Stomach (tissue), 9 donors: ENCODE results near the gene APOC3. TPM values are rescaled to one million over a fixed set of nuclear protein-coding genes. Genes with fewer than 3 reads are reported as not detected.

Experiments
- DNase-seq, 2 donors: peaks; one replicate each; pipeline versions ENCODE4 v3.0.0 to v3.0.0-alpha.2; 2013 to 2019
- H3K27ac ChIP-seq, 5 donors: fragments of 200-600 bp in 4 of 5; sonication (generic) in 4 of 5; one replicate each; pipeline ENCODE4 v1.5.1; 2013 to 2019; ENCODE audit warnings: mild to moderate bottlenecking in 1 of 5, moderate library complexity in 1 of 5
- H3K27me3 ChIP-seq, 3 donors: fragments of 200-600 bp; sonication (generic); one replicate each; pipeline ENCODE4 v1.5.1; 2017 to 2019; ENCODE audit warnings: mixed run types in 1 of 3
- H3K36me3 ChIP-seq, 4 donors: fragments of 200-600 bp; sonication (generic); 1 replicate in 3 of 4; 2 replicates in 1 of 4; pipeline ENCODE4 v1.5.1; 2016 to 2019
- H3K4me1 ChIP-seq, 4 donors: fragments of 200-600 bp; sonication (generic); one replicate each; pipeline ENCODE4 v1.5.1; 2016 to 2019
- H3K4me3 ChIP-seq, 4 donors: fragments of 200-600 bp; sonication (generic) in 3 of 4; one replicate each; pipeline ENCODE4 v1.5.1; 2016 to 2019; ENCODE audit warnings: mild to moderate bottlenecking in 1 of 4
- H3K9me3 ChIP-seq, 4 donors: fragments of 200-600 bp; sonication (generic); one replicate each; pipeline ENCODE4 v1.5.1; 2016 to 2019
- CTCF ChIP-seq, 7 experiments: fragments of 450-650 bp in 4 of 7; fragments of 200-600 bp in 3 of 7; sonication (generic) in 3 of 7; IDR thresholded peaks; one replicate each; pipeline ENCODE4 v1.5.1; 2016 to 2019; ENCODE audit warnings: antibody characterized with exemption in 7 of 7, control low read depth in 2 of 7, mild to moderate bottlenecking in 1 of 7
- EP300 ChIP-seq: sonication (generic); formaldehyde crosslinking; IDR thresholded peaks from one replicate; pipeline ENCODE4 v1.6.1; 2017; ENCODE audit warnings: antibody characterized with exemption
- POLR2A ChIP-seq, 4 donors: fragments of 450-650 bp; IDR thresholded peaks; one replicate each; pipeline ENCODE4 v1.6.1; 2016; ENCODE audit warnings: antibody characterized with exemption in 4 of 4, control low read depth in 2 of 4, mild to moderate bottlenecking in 1 of 4, moderate library complexity in 1 of 4
- POLR2AphosphoS5 ChIP-seq, 3 donors: sonication (generic); formaldehyde crosslinking; IDR thresholded peaks; one replicate each; pipeline ENCODE4 v1.6.1; 2016; ENCODE audit warnings: antibody characterized with exemption in 3 of 3
- WGBS, 5 donors: extraction: QIAGEN DNeasy Blood & Tissue Kit in 3 of 5; methylation state at CpG; one replicate each; pipeline versions ENCODE4 v1.1.5 to v1.1.7; 2013 to 2018; 5-methylcytosine and 5-hydroxymethylcytosine counted together
- intact Hi-C: fragments of 100-400 bp; cut with DNase I; formaldehyde crosslinking; loops from one replicate; pipeline ENCODE4 v1.15.1; 2023; ENCODE audit warnings: low total_unique reads
- polyA plus RNA-seq, 3 donors: library from polyadenylated mRNA; stranded (reverse); fragments of 200-250 nt; gene quantifications; one replicate each; pipeline ENCODE4 v1.2.3, GENCODE V29; 2013
- total RNA-seq, 5 donors: library from RNA; depleted of rRNA; stranded (reverse); fragments of >200 nt; gene quantifications; one replicate each; pipeline versions ENCODE4 v1.1.0 to v1.2.3, GENCODE V29; 2014 to 2016
- donor health status: healthy with polysubstance abuse.
- donor health status: Bipolar disorder and iron deficiency.
- donor health status: healthy.

Gene APOC3
- total and polyA plus RNA-seq, 8 donors, result 18.9 TPM; not detected in 7

- WGBS, 5 donors, result 90 to 98% (median 95%) methylated on average over 11 to 12 of the region's 12 CpGs
- intact Hi-C loops, result no loop called here
- Histone ChIP-seq H3K36me3 (peaks cover 35 to 59% (median 58%) of the 10 kb centered on the region in 4 donors), H3K9me3 (no peaks in the 10 kb centered on the region), H3K4me3 (no peak overlapping the region), H3K27ac (no peak overlapping the region), H3K27me3 (no peaks in the 10 kb centered on the region), H3K4me1 (peaks cover 22 to 33% (median 29%) of the 10 kb centered on the region in 4 donors)
- no peak for TF ChIP-seq POLR2AphosphoS5 (IDR thresholded peaks at IDR 0.05)
- TF ChIP-seq CTCF (IDR thresholded peaks at IDR 0.05), result no peak
- no peak for TF ChIP-seq POLR2A (IDR thresholded peaks at IDR 0.05)
- DNase-seq, result no peak
Observed at GRCh38 chr11:116849060-116849459, 19.4 kb downstream of the APOC3 start.

- intact Hi-C loops, result no loop called here
- Histone ChIP-seq H3K4me3 (no peak overlapping the region), H3K27ac (no peak overlapping the region), H3K4me1 (peaks cover 27 to 38% (median 32%) of the 10 kb centered on the region in 4 donors), H3K27me3 (no peaks in the 10 kb centered on the region), H3K9me3 (no peaks in the 10 kb centered on the region), H3K36me3 (peaks cover 34 to 60% (median 58%) of the 10 kb centered on the region in 4 donors)
- TF ChIP-seq POLR2AphosphoS5 (IDR thresholded peaks at IDR 0.05), result no peak
- TF ChIP-seq EP300, result no peak
- no peak for TF ChIP-seq POLR2A (IDR thresholded peaks at IDR 0.05)
- TF ChIP-seq CTCF (IDR thresholded peaks at IDR 0.05), result no peak
- 84 to 92% (median 90%) methylated on average over 6 of the region's 6 CpGs for WGBS, 5 donors
- no peak for DNase-seq
Observed at GRCh38 chr11:116849486-116849885, 19.8 kb downstream of the APOC3 start.

DNA sequence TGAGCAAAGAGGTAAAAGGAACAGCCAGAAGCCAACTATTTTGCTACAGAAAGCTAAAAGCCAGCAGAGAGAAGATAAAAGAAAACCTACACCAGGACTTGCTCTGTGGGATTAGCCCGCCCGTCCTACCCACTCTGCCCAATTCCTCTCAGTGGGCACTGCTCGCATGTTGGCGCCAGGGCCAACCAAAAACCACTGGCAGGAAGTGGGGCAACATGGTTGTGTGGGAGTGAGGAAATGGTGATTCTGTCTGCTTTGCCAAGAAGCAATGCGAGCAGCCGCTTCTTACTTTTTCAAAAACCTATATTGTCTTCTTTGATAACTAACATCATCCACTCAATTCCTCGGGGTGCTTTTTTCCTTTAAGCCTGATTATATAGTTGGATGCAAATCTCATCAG, 21.9 kb downstream of the APOC3 start:
- peak overlapping the region in 4 of 5 donors; percentile 9 to 73 (median 46) for H3K27ac ChIP-seq
- no peaks in the 10 kb centered on the region for H3K27me3 ChIP-seq
- DNase-seq, result no peak
- H3K4me3 ChIP-seq, result no peak overlapping the region
- peaks cover 28 to 49% (median 33%) of the 10 kb centered on the region in 4 donors for H3K4me1 ChIP-seq
- TF ChIP-seq EP300 (no peak), CTCF (IDR thresholded peaks at IDR 0.05) (no peak), POLR2AphosphoS5 (IDR thresholded peaks at IDR 0.05) (no peak), POLR2A (IDR thresholded peaks at IDR 0.05) (no peak)
- peaks cover 19 to 52% (median 44%) of the 10 kb centered on the region in 4 donors for H3K36me3 ChIP-seq
- intact Hi-C loops, result no loop called here
- no peaks in the 10 kb centered on the region for H3K9me3 ChIP-seq
- WGBS, 5 donors, result 69 to 81% (median 78%) methylated on average over 7 of the region's 7 CpGs

GRCh38 chr11:116852261-116853031, 22.7 kb downstream of the APOC3 start:
- Histone ChIP-seq H3K27me3 (no peaks in the 10 kb centered on the region), H3K4me1 (peaks cover 28 to 49% (median 33%) of the 10 kb centered on the region in 4 donors), H3K36me3 (peaks cover 11 to 52% (median 43%) of the 10 kb centered on the region in 4 donors), H3K4me3 (no peak overlapping the region), H3K9me3 (no peaks in the 10 kb centered on the region), H3K27ac (peak overlapping the region; percentile 44 to 73 (median 63))
- intact Hi-C loops, result no loop called here
- WGBS, 5 donors, result 39 to 66% (median 46%) methylated on average over 3 to 5 of the region's 5 CpGs
- no peak for TF ChIP-seq EP300
- TF ChIP-seq POLR2AphosphoS5 (IDR thresholded peaks at IDR 0.05), result peak in 1 of 3 donors; percentile 11
- DNase-seq, result peak in 1 of 2 donors; percentile 41
